K562 (cell line): ENCODE data around the gene ST3GAL3. TPM values are rescaled to one million over a fixed set of nuclear protein-coding genes. Genes with fewer than 3 reads are reported as not detected.

ENCODE experiments used
- ATAC-seq: fragments of 200-7000 bp; cut with Tn5 transposase; 3 replicates; pipeline ENCODE4 v1.9.1; 2020; ENCODE audit warnings: moderate library complexity
- BruUV-seq: library from RNA; stranded (reverse); fragments of 400-500 nt; replicated peaks from 2 replicates; lab custom pipeline; 2021; lab: Mats Ljungman, UMichigan
- CTCF ChIA-PET: fragments of 300-600 bp; formaldehyde crosslinking; extraction: SDS; loops from one replicate; lab custom pipeline; 2021; ENCODE audit warnings: low intra/inter-chr PET ratio; lab: Yijun Ruan, JAX
- POLR2A ChIA-PET: fragments of 300-600, 350-650 bp; sonication (Branson Sonifier 250); formaldehyde crosslinking; extraction: SDS; loops from one replicate; lab custom pipeline; 2021; ENCODE audit warnings: antibody characterized with exemption, inconsistent platforms; lab: Yijun Ruan, JAX
- DNase-seq, 4 experiments: peaks; one replicate each; pipeline versions ENCODE4 v3.0.0 to v3.0.0-alpha.2; 2011 to 2018; ENCODE audit warnings: low spot score in 3 of 4, mixed read lengths in 3 of 4; ENCODE audit errors: extremely low read depth in 1 of 4
- FAIRE-seq: peaks from 2 replicates; lab custom pipeline; 2011; peaks lifted over from hg19 to GRCh38; lab: Jason Lieb, UNC
- H2AFZ ChIP-seq: 2 replicates; pipeline ENCODE4 v1.6.0; 2011; ENCODE audit warnings: low read depth, low read length, control low read depth, inconsistent platforms
- H3K27ac ChIP-seq: fragments of 200-600 bp; 3 replicates; pipeline ENCODE4 v1.8.0; 2011; ENCODE audit warnings: low read depth, mild to moderate bottlenecking, control low read depth, inconsistent platforms, low read length, moderate library complexity, mixed read lengths; ENCODE audit errors: extremely low read depth
- H3K27me3 ChIP-seq, 2 experiments: fragments of 300-600 bp in 1 of 2; 2 replicates in 1 of 2; 3 replicates in 1 of 2; pipeline versions ENCODE4 v1.6.0 to v1.8.0; 2011; ENCODE audit warnings: inconsistent platforms in 2 of 2, low read length in 2 of 2, mild to moderate bottlenecking in 1 of 2, mixed read lengths in 1 of 2, moderate library complexity in 1 of 2; ENCODE audit not compliant: control insufficient read depth in 2 of 2, insufficient read depth in 2 of 2
- H3K36me3 ChIP-seq: fragments of 300-600 bp; 3 replicates; pipeline ENCODE4 v1.8.0; 2011; ENCODE audit warnings: mild to moderate bottlenecking, low read length, inconsistent platforms; ENCODE audit not compliant: control insufficient read depth, insufficient read depth
- H3K4me1 ChIP-seq, 2 experiments: fragments of 200-600 bp in 1 of 2; replicated peaks in 1 of 2; 2 replicates in 1 of 2; 3 replicates in 1 of 2; pipeline versions ENCODE4 v1.5.1 to v1.8.0; 2011; ENCODE audit warnings: inconsistent platforms in 2 of 2, low read length in 2 of 2, mild to moderate bottlenecking in 1 of 2, mixed read lengths in 1 of 2, moderate library complexity in 1 of 2; ENCODE audit not compliant: control insufficient read depth in 2 of 2, insufficient read depth in 2 of 2
- H3K4me2 ChIP-seq: 2 replicates; pipeline ENCODE4 v1.6.1; 2011; ENCODE audit warnings: low read length, control low read depth, inconsistent platforms, mixed read lengths; ENCODE audit not compliant: insufficient read depth
- H3K4me3 ChIP-seq: fragments of 200-600 bp; sonication (generic), shearing (Covaris generic); 2 replicates; pipeline ENCODE4 v1.5.1; 2016; ENCODE audit warnings: control low read depth, inconsistent platforms
- H3K79me2 ChIP-seq: fragments of 200-600 bp; 3 replicates; pipeline ENCODE4 v1.8.0; 2011; ENCODE audit warnings: low read length, inconsistent platforms; ENCODE audit not compliant: control insufficient read depth, insufficient read depth
- H3K9ac ChIP-seq, 2 experiments: 2 replicates each; pipeline versions ENCODE4 v1.6.0 to v1.6.1; 2011; ENCODE audit warnings: low read depth in 2 of 2, low read length in 2 of 2, control low read depth in 1 of 2, inconsistent platforms in 1 of 2, mild to moderate bottlenecking in 1 of 2, mixed read lengths in 1 of 2; ENCODE audit not compliant: insufficient read depth in 1 of 2
- H3K9me1 ChIP-seq: one replicate; pipeline ENCODE4 v1.6.0; 2011; ENCODE audit warnings: inconsistent platforms, mild to moderate bottlenecking, low read length, moderate library complexity; ENCODE audit not compliant: control insufficient read depth, insufficient read depth
- H3K9me3 ChIP-seq: replicated peaks from 2 replicates; pipeline ENCODE4 v1.5.1; 2011; ENCODE audit warnings: low read depth, low read length, inconsistent platforms; ENCODE audit not compliant: control insufficient read depth, insufficient read depth
- H4K20me1 ChIP-seq: replicated peaks from 2 replicates; pipeline ENCODE4 v1.6.1; 2011; ENCODE audit warnings: low read length, inconsistent platforms, mixed read lengths; ENCODE audit not compliant: control insufficient read depth, insufficient read depth
- CBFA2T3 ChIP-seq: fragments of 450-650 bp; IDR thresholded peaks from 2 replicates; pipeline ENCODE4 v1.6.1; 2017
- DMBX1 ChIP-seq: fragments of 250-450 bp; sonication (Bioruptor Pico); IDR thresholded peaks from 2 replicates; pipeline ENCODE4 v1.8.0; 2022; ENCODE audit warnings: inconsistent platforms, mild to moderate bottlenecking, moderate library complexity, borderline replicate concordance
- EGR1 ChIP-seq: fragments of 450-650 bp; conservative IDR thresholded peaks from 2 replicates; pipeline ENCODE4 v1.6.1; 2017; ENCODE audit warnings: mild to moderate bottlenecking
- FOXM1 ChIP-seq, 2 experiments: fragments of 450-650 bp in 1 of 2; sonication (generic) in 1 of 2; formaldehyde crosslinking in 1 of 2; IDR thresholded peaks; 2 replicates each; pipeline versions ENCODE4 v1.6.1 to v1.9.0; 2017 to 2022; ENCODE audit warnings: low read depth in 2 of 2, mild to moderate bottlenecking in 2 of 2, missing genetic modification reagents in 1 of 2, moderate library complexity in 1 of 2
- TCFL5 ChIP-seq: fragments of 250-450 bp; sonication (Bioruptor Pico); conservative IDR thresholded peaks from 2 replicates; pipeline ENCODE4 v1.6.1; 2021; ENCODE audit warnings: mild to moderate bottlenecking, moderate library complexity, matching md5 sums
- ZC3H11A ChIP-seq: IDR thresholded peaks from 2 replicates; pipeline ENCODE4 v1.6.1; 2012; ENCODE audit warnings: low read depth, low read length, improper control_type of control experiment
- WGBS: fragments of 100-300 bp; shearing (Covaris generic); methylation state at CpG from one replicate; pipeline ENCODE4 v1.1.6; 2016; ENCODE audit warnings: low coverage, mixed read lengths; ENCODE audit not compliant: insufficient coverage; ENCODE audit errors: missing lambda C conversion rate; 5-methylcytosine and 5-hydroxymethylcytosine counted together
- in situ Hi-C: fragments of 300-500 bp; cut with MboI; formaldehyde crosslinking; loops from 4 replicates; pipeline ENCODE4 v1.15.0; 2018; ENCODE audit warnings: inconsistent platforms, mixed read lengths
- intact Hi-C: fragments of 100-400 bp; cut with micrococcal nuclease; formaldehyde crosslinking; loops from 2 replicates; pipeline ENCODE4 v1.14.2; 2022
- polyA plus RNA-seq, 8 experiments: library from polyadenylated mRNA; depleted of rRNA in 4 of 8; stranded (reverse) in 5 of 8; unstranded in 3 of 8; fragments of >200 nt; fragmentation: Nextera tagmentation in 2 of 8; fragmentation: Illumina TruSeq in 1 of 8; extraction: Ambion mirVana in 2 of 8; extraction: Trizol in 1 of 8; gene quantifications; 2 replicates each; pipeline versions ENCODE4 v1.2.1 to v1.2.3, GENCODE V29; 2011 to 2014; ENCODE audit warnings: inconsistent platforms in 1 of 8, missing spikeins in 1 of 8
- total RNA-seq, 7 experiments: library from RNA; depleted of rRNA in 6 of 7; stranded (reverse); fragments of >200 nt in 6 of 7; fragmentation: Illumina TruSeq in 2 of 7; extraction: Trizol in 2 of 7; gene quantifications; 2 replicates each; pipeline versions ENCODE4 v1.2.1 to v1.2.3, GENCODE V29; 2011 to 2021; ENCODE audit warnings: low replicate concordance in 1 of 7
- TF ChIP-seq, protein P1 (sequence below), 2 experiments: IDR thresholded peaks in 1 of 2; conservative IDR thresholded peaks in 1 of 2; 2 replicates each; pipeline ENCODE4 v1.6.1; 2016; ENCODE audit warnings: low read depth in 2 of 2, mild to moderate bottlenecking in 1 of 2, missing compliant biosample characterization in 1 of 2, missing genetic modification characterization in 1 of 2, moderate library complexity in 1 of 2
- TF ChIP-seq, protein P2 (sequence below), 2 experiments: fragments of 450-650 bp; conservative IDR thresholded peaks; 2 replicates each; pipeline ENCODE4 v1.6.1; 2017; ENCODE audit warnings: mild to moderate bottlenecking in 2 of 2, moderate library complexity in 2 of 2
- TF ChIP-seq, protein P3 (sequence below): fragments of 450-650 bp; IDR thresholded peaks from 2 replicates; pipeline ENCODE4 v1.6.1; 2017; ENCODE audit warnings: mild to moderate bottlenecking, moderate library complexity
- TF ChIP-seq, protein P4 (sequence below): sonication (generic); IDR thresholded peaks from 2 replicates; pipeline ENCODE4 v1.6.1; 2016

Gene ST3GAL3
- total and polyA plus RNA-seq, 9 of the 15 experiments (the other 6 are each of a cell fraction or from before 2014, with no cell fraction given), result 1.2 to 18.9 (median 11.0) TPM

DNA sequence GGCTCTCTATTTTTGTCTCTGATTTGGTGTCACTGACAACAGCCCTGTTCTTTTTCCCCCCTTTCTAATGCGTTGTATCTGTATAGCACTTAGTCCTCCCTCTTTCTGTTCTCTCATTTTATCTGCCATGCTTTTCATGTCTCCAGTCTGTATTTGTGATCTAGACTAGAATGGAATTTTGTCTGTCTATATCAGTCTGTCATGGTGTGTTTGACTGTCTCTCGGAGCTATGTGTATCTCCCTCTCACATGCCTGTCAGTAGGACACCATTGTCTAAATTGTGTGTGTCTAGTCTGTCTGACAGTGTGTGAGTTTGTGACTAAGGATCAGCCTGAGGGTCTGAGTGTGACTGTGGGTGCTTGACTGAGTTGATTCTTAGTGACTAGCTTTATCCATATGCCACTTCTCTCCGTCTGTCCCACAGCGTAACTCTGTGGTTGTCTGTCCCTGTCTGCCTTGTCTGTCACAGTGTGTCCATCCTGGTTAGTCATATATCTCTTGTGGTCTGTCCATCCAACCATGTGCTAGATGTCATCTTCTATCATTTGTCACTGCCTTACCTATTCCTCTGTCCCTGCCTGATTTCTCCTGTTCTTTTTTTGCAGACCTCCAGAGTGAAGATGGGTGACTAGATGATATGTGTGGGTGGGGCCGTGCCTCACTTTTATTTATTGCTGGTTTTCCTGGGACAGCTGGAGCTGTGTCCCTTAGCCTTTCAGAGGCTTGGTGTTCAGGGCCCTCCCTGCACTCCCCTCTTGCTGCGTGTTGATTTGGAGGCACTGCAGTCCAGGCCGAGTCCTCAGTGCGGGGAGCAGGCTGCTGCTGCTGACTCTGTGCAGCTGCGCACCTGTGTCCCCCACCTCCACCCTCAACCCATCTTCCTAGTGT is 270.3 kb downstream of the ST3GAL3 start:
- H3K4me2 ChIP-seq, result peak overlapping the region; percentile 79
- peaks cover 27% of the 10 kb centered on the region for H4K20me1 ChIP-seq
- peak; percentile 11 for FAIRE-seq
- H2AFZ ChIP-seq, result no peak overlapping the region
- H3K4me3 ChIP-seq, result no peak overlapping the region
- H3K79me2 ChIP-seq, result peaks cover 75% of the 10 kb centered on the region
- ATAC-seq, result no peak
- H3K27ac ChIP-seq, result peak overlapping the region; percentile 26; the same call in 1 of the 3 replicates
- H3K9me3 ChIP-seq, result no peaks in the 10 kb centered on the region
- no peaks in the 10 kb centered on the region for H3K27me3 ChIP-seq
- no TSS peak for BruUV-seq
- peaks cover 65% of the 10 kb centered on the region for H3K36me3 ChIP-seq
- H3K9me1 ChIP-seq, result peaks cover 18% of the 10 kb centered on the region
- 68% methylated on average over 9 of the region's 9 CpGs for WGBS
- H3K4me1 ChIP-seq, result peaks cover 50 to 81% of the 10 kb centered on the region in 2 experiments
- ChIA-PET POLR2A (interaction anchor here (0.6 to 2.5 kb wide), 10 partner anchors 11 to 655 kb away, joined by 3 to 10 read pairs (median 4); partner anchors contain the start of gene CCDC24), CTCF (no interaction called here)
- peak overlapping the region in 1 of 2 experiments; percentile 97; a peak in 2 of 4 replicates for H3K9ac ChIP-seq
- intact Hi-C loops (no loop called here), in situ Hi-C loops (no loop called here)
- DNase-seq, result peak in 1 of 4 experiments; percentile 47
- TF ChIP-seq TCFL5 (CRISPR knock-in tag) (no peak), ZC3H11A (no peak), DMBX1 (CRISPR knock-in tag) (no peak), FOXM1 (IDR thresholded peaks at IDR 0.05; ENCODE audit: low read depth) (no peak), FOXM1 (CRISPR knock-in tag; IDR thresholded peaks at IDR 0.05; ENCODE audit: low read depth) (no peak), EGR1 (0 out of 2 replicates have a peak, but pooled peaks have one; percentile 13), CBFA2T3 (peak; percentile 28; the same call in 1 of the 2 replicates)
- TF ChIP-seq, protein P1, sequence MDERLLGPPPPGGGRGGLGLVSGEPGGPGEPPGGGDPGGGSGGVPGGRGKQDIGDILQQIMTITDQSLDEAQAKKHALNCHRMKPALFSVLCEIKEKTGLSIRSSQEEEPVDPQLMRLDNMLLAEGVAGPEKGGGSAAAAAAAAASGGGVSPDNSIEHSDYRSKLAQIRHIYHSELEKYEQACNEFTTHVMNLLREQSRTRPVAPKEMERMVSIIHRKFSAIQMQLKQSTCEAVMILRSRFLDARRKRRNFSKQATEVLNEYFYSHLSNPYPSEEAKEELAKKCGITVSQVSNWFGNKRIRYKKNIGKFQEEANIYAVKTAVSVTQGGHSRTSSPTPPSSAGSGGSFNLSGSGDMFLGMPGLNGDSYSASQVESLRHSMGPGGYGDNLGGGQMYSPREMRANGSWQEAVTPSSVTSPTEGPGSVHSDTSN (CRISPR knock-in tag; IDR thresholded peaks at IDR 0.05; ENCODE audit: low read depth), result no peak
- TF ChIP-seq, protein P1 (tag; conservative IDR thresholded peaks at IDR 0.05; ENCODE audit: low read depth), result 0 out of 2 replicates have a peak, but pooled peaks have one; percentile 44
- TF ChIP-seq, protein P2, sequence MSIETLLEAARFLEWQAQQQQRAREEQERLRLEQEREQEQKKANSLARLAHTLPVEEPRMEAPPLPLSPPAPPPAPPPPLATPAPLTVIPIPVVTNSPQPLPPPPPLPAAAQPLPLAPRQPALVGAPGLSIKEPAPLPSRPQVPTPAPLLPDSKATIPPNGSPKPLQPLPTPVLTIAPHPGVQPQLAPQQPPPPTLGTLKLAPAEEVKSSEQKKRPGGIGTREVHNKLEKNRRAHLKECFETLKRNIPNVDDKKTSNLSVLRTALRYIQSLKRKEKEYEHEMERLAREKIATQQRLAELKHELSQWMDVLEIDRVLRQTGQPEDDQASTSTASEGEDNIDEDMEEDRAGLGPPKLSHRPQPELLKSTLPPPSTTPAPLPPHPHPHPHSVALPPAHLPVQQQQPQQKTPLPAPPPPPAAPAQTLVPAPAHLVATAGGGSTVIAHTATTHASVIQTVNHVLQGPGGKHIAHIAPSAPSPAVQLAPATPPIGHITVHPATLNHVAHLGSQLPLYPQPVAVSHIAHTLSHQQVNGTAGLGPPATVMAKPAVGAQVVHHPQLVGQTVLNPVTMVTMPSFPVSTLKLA (conservative IDR thresholded peaks at IDR 0.05), result 0 out of 4 replicates have a peak, but pooled peaks of 1 of the 2 experiments have one; percentile 32
- TF ChIP-seq, protein P3, sequence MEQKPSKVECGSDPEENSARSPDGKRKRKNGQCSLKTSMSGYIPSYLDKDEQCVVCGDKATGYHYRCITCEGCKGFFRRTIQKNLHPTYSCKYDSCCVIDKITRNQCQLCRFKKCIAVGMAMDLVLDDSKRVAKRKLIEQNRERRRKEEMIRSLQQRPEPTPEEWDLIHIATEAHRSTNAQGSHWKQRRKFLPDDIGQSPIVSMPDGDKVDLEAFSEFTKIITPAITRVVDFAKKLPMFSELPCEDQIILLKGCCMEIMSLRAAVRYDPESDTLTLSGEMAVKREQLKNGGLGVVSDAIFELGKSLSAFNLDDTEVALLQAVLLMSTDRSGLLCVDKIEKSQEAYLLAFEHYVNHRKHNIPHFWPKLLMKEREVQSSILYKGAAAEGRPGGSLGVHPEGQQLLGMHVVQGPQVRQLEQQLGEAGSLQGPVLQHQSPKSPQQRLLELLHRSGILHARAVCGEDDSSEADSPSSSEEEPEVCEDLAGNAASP, result no peak
- TF ChIP-seq, protein P4, sequence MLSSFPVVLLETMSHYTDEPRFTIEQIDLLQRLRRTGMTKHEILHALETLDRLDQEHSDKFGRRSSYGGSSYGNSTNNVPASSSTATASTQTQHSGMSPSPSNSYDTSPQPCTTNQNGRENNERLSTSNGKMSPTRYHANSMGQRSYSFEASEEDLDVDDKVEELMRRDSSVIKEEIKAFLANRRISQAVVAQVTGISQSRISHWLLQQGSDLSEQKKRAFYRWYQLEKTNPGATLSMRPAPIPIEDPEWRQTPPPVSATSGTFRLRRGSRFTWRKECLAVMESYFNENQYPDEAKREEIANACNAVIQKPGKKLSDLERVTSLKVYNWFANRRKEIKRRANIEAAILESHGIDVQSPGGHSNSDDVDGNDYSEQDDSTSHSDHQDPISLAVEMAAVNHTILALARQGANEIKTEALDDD, result peak; percentile 46; the same call in 1 of the 2 replicates
